Measurements from ENCODE around the gene RGS19. TPM values are rescaled to one million over a fixed set of nuclear protein-coding genes. Genes with fewer than 3 reads are reported as not detected.

RGS19 gene
- total RNA-seq, 1 experiment from 2014 or later, result 12.8 TPM

- Mint-ChIP-seq H3K4me3 (no peak overlapping the region), H3K36me3 (ENCODE audit: insufficient read depth in 1 of 3, low read depth in 3 of 3) (peaks cover 0 to 1% (median 0%) of the 10 kb centered on the region in 3 experiments; a peak in 1 of 7 replicates), H3K9me3 (peaks cover 3 to 4% of the 10 kb centered on the region in 2 experiments; a peak in 4 of 5 replicates), H3K27ac (no peak overlapping the region; a peak in 1 of 7 replicates), H3K4me1 (peaks cover 4 to 5% of the 10 kb centered on the region in 2 experiments; a peak in 3 of 4 replicates), H3K27me3 (ENCODE audit: low read depth) (peaks cover 38% of the 10 kb centered on the region)
- no peak overlapping the region for H3T11ph ChIP-seq (ENCODE audit: low read length)
- no peak overlapping the region for H2AFZ ChIP-seq (ENCODE audit: low read length)
- H2BK20ac ChIP-seq (ENCODE audit: low read depth, low read length, poor library complexity, severe bottlenecking), result no peak overlapping the region
- H3K23ac ChIP-seq (ENCODE audit: insufficient read length, low read depth, low read length), result no peak overlapping the region
- no peaks in the 10 kb centered on the region for H3K79me1 ChIP-seq (ENCODE audit: insufficient read depth, low read depth, low read length, poor library complexity, severe bottlenecking)
- no peak overlapping the region for H3K18ac ChIP-seq (ENCODE audit: insufficient read length, low read depth, low read length)
- H4K5ac ChIP-seq (ENCODE audit: insufficient read length, low read depth, low read length), result no peak overlapping the region
- H3K9me3 ChIP-seq (ENCODE audit: control insufficient read depth, low read depth, low read length), result no peaks in the 10 kb centered on the region
- H3K27me3 ChIP-seq (ENCODE audit: insufficient read depth, low read length), result no peaks in the 10 kb centered on the region; the same call in 1 of the 2 replicates
- no peak overlapping the region for H2BK15ac ChIP-seq (ENCODE audit: low read depth, low read length)
- H4K20me1 ChIP-seq (ENCODE audit: control insufficient read depth, insufficient read depth, insufficient read length), result no peaks in the 10 kb centered on the region
- no peak overlapping the region for H2BK12ac ChIP-seq (ENCODE audit: insufficient read length, low read depth, low read length)
- H3K9ac ChIP-seq (ENCODE audit: extremely low read depth, insufficient read length, low read length), result no peak overlapping the region
- no peak for TF ChIP-seq CTCF (conservative IDR thresholded peaks at IDR 0.05)
- no peak for DNase-seq
- H2BK120ac ChIP-seq (ENCODE audit: low read depth, low read length, poor library complexity, severe bottlenecking), result no peak overlapping the region
- no peaks in the 10 kb centered on the region for H3K79me2 ChIP-seq (ENCODE audit: insufficient read depth, low read length)
- H3K23me2 ChIP-seq (ENCODE audit: insufficient read length, low read depth, low read length, poor library complexity, severe bottlenecking), result no peaks in the 10 kb centered on the region
- no peak overlapping the region for H3K4ac ChIP-seq (ENCODE audit: low read depth, low read length)
- no peak overlapping the region for H3K4me2 ChIP-seq (ENCODE audit: insufficient read depth, insufficient read length, low read length)
- no peak overlapping the region for H2AK5ac ChIP-seq (ENCODE audit: insufficient read length, low read length)
- no peak overlapping the region for H2BK5ac ChIP-seq (ENCODE audit: insufficient read length, low read length)
- H4K8ac ChIP-seq (replicated peaks; ENCODE audit: insufficient read length, low read depth, low read length), result no peak overlapping the region
- no peaks in the 10 kb centered on the region for H3K4me1 ChIP-seq (ENCODE audit: insufficient read depth, low read length)
- no peak overlapping the region for H3K27ac ChIP-seq (ENCODE audit: insufficient read length, low read depth, low read length)
- no CpG with 5 or more reads among the region's 12 CpGs for WGBS (ENCODE audit: extremely low coverage, insufficient read length, low lambda C conversion rate)
- H3K14ac ChIP-seq (ENCODE audit: insufficient read depth, low read length), result no peak overlapping the region
- H3K56ac ChIP-seq (ENCODE audit: insufficient read length, low read depth, low read length), result no peak overlapping the region
- H4K91ac ChIP-seq (ENCODE audit: insufficient read length, low read depth, low read length), result no peak overlapping the region
These were observed 42.3 kb upstream of the RGS19 start for GRCh38 chr20:64121586-64121985.

Measured in H9 (cell line).